Measurements from ENCODE around the gene ENSA.
"Not testable (repeated sequence)": the region's sequence is repeated elsewhere in the genome, so short reads cannot be mapped to it uniquely, and the experiment has no call there.

Gene ENSA, protein sequence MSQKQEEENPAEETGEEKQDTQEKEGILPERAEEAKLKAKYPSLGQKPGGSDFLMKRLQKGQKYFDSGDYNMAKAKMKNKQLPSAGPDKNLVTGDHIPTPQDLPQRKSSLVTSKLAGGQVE

DNA sequence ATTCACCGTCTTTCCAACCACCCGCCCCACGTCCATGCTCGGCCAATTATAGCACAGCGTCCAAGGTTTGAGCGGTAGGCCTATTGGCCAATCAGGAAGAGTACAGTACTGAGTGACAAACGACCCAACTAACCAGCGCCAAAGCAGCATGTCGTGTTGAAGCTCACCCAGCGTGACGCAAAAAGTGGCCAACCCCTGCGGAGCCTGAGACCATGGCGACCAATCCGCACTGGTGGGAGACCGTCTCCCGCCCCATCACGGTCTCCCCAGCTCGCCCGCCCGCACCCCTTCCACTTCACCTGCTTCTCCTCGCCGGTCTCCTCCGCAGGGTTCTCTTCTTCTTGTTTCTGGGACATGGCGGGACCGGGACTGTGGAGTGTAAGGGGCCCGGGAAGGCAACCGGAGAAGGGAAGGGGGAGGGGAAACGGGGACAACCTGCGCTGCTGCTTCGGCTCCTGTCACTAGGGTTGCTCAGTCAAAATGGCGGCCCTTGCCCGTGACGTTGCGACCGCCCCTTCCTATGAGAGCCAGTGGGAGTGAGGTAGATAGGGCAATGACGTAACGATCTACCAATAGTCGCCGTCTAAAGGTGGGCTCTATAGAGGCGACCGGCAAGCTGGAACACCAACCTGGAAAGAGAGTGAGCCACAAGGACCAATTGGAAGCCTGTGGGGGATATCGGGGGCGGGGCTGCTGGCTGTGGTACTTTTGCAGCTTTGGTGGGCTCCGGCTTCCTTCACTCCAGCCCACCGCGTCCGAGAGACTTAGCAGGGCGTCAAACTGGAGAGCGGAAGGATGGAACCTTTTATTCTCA is at the start of gene ENSA:
Gene ENSA, minus strand, starts transcription at position 498 of the 814 bp plus-strand sequence. Its CDS starts 142 bp downstream, at position 356.
- TF ChIP-seq, protein P1, sequence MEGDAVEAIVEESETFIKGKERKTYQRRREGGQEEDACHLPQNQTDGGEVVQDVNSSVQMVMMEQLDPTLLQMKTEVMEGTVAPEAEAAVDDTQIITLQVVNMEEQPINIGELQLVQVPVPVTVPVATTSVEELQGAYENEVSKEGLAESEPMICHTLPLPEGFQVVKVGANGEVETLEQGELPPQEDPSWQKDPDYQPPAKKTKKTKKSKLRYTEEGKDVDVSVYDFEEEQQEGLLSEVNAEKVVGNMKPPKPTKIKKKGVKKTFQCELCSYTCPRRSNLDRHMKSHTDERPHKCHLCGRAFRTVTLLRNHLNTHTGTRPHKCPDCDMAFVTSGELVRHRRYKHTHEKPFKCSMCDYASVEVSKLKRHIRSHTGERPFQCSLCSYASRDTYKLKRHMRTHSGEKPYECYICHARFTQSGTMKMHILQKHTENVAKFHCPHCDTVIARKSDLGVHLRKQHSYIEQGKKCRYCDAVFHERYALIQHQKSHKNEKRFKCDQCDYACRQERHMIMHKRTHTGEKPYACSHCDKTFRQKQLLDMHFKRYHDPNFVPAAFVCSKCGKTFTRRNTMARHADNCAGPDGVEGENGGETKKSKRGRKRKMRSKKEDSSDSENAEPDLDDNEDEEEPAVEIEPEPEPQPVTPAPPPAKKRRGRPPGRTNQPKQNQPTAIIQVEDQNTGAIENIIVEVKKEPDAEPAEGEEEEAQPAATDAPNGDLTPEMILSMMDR (IDR thresholded peaks at IDR 0.05; ENCODE audit: extremely low read depth, missing control alignments) = no peak
- DNase-seq (ENCODE audit: low spot score) = peak; percentile 88

DNA sequence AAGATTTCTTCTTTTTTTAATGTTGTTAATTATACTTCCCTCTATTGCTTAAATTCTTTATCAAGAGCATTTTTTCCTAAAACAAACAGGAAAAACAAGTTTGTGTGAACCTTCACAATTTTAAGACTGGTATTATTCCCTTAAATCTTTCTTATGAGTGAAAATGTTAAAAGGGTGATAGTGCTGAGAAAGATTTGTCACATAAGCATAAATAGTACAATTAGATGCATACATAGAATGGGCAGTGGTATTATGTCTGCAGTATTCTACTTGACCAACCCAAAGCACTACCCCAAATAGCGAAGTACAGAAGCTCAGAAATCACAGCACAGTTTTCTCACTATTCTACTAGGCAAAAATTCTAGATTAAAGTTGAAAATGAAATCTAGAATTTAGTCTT is 49.6 kb upstream of the ENSA start:
- DNase-seq (ENCODE audit: low spot score) = no peak
- TF ChIP-seq, protein P1 (IDR thresholded peaks at IDR 0.05; ENCODE audit: extremely low read depth, missing control alignments) = no peak

DNA sequence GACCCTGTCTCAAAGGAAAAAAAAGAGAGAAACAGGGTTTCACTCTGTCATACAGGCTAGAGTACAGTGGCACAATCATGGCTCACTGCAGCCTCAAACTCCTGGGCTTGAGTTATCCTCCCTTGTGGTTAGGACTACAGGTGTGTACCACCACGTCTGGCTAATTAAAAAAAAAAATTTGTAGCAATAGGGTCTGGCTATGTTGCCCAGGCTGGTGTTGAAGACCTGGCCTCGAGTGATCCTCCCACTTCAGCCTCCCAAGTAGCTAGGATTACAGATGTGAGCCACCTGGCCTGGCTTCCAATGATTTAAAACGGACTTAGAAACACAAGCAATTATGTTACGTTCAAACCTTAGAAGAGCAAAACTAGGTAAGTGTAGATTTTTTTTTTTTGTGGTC is 45.5 kb upstream of the ENSA start:
- DNase-seq (ENCODE audit: low spot score) = no peak
- TF ChIP-seq, protein P1 (IDR thresholded peaks at IDR 0.05; ENCODE audit: extremely low read depth, missing control alignments) = no peak

DNA sequence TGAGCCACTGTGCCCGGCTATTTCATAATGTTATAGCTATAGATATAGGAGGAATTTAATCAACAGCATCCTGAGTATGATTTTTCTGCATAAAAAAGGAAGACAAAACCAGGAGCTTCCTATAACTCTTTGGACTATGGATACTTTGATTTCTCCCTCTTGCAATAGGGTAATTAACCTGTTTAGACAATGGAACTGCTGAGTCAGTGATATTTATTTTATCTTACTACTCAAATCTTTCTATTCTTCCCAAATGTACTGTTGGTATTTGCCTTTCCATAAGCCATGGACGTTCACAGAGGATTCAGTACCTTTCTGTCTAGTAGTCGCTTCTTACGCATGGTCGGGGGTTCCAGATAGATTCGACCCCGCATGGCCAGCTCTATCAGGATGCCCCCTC is 33.9 kb upstream of the ENSA start:
- DNase-seq (ENCODE audit: low spot score) = no peak
- TF ChIP-seq, protein P1 (IDR thresholded peaks at IDR 0.05; ENCODE audit: extremely low read depth, missing control alignments) = no peak

DNA sequence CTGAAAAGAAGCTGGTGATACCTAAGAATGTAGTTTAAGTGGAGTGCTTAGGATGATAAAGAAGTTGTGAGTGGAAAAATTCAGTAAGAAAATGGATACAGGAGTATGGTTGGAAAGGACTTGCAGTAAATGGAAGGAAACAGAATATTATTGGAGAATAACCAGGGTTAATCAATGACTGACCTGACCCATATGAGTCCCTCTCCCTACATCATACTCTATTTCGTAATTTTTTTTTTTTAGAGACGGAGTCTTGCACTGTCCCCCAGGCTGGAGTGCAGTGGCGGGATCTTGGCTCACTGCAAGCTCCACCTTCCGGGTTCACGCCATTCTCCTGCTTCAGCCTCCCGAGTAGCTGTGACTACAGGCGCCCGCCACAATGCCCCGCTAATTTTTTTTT is 33.4 kb upstream of the ENSA start:
- TF ChIP-seq, protein P1 (IDR thresholded peaks at IDR 0.05; ENCODE audit: extremely low read depth, missing control alignments) = no peak
- DNase-seq (ENCODE audit: low spot score) = no peak

DNA sequence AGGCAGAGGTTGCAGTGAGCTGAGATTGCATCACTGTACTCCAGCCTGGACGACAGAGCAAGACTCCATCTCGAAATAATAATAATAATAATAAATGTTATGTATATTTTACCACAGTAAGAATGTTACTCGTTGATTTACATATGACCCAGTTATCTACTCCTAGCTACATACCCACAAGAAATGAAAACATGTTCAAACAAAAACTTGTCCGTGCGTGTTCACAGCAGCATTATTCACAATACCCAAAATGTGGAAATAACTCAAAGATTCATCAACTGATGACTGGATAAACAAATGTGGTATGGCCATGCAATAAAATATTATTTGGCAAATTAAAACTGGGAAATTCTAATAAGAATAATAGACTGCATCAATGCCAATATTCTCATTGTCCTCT is 31.7 kb upstream of the ENSA start:
- TF ChIP-seq, protein P1 (IDR thresholded peaks at IDR 0.05; ENCODE audit: extremely low read depth, missing control alignments) = no peak

DNA sequence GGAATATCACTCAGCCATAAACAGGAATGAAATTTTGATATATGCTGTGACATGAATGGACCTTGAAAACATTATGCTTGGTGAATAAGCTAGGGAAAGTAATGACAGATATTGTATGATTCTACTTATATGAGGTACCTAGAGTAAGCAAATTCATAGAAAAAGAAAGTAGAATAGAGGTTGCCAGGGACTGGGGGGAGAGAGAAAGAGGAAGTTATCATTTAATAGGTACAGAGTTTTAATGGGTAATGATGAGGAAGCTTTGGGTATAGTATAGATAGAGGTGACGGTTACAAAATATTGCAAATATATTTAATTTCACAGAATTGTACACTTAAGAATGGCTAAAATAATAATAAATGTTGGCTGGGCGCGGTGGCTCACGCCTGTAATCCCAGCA is 31.2 kb upstream of the ENSA start:
- TF ChIP-seq, protein P1 (IDR thresholded peaks at IDR 0.05; ENCODE audit: extremely low read depth, missing control alignments) = no peak

More for the DNA sequence above, 31.7 kb upstream of the ENSA start:
- no peak for DNase-seq (ENCODE audit: low spot score)

DNA sequence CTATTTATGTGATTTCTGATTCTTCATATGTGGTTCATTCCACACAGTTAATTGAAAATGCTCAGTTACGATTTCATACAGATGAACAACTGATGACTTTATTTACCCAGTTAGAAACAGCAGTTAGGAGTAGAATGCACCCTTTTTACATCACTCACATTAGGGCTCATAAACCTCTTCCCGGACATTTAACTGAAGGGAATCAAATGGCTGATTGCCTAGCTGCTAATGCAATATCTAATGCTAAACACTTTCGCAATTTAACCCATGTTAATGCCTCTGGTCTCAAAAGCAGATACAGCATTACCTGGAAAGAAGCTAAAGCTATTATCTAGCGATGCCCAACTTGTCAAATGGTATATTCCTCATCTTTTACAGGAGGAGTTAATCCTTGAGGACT is 27.7 kb upstream of the ENSA start:
- DNase-seq (ENCODE audit: low spot score) = not testable (repeated sequence)

More for the DNA sequence above, 31.2 kb upstream of the ENSA start:
- DNase-seq (ENCODE audit: low spot score) = no peak

DNA sequence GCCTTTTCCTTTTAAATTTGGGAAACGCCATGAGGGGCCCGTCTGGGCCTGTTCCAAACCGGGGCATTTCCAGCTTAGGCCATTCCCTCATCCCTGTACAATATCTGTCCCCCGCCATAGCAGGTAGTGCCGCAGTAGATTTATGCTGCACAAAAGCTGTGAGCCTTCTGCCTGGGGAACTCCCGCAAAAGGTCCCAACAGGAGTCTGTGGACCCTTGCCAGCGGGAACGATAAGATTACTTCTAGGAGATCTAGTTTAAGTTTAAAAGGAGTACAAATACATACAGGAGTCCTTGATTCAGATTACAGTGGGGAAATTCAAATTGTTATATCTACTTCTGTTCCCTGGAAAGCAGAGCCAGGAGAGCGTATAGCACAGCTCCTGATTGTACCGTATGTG is 25.2 kb upstream of the ENSA start:
- not testable (repeated sequence) for DNase-seq (ENCODE audit: low spot score)

Measured in GM20000 (cell line).